ENCODE measurements around the gene LRP8.

DNA sequence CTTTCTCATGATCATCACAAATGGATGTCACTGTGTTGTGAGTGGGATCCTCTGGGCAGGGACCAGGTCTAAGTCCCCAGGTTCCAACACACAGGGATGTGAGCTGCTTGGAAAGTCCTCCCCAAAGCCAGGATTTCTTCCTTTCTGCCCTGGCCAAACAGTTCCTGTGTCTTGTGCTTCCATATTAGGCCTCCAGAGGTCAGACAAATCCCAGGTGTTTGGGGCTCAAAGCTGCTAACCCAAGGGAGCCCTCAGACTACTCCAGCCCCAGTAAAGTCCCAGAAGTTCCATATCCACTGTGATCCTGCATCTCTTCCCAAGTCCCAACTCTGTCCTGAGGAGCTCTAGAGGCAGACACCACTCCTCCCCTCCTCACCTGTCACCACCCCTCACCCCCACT lies 61.8 kb downstream of the LRP8 start:
- TF ChIP-seq POLR2A (IDR thresholded peaks at IDR 0.05) (no peak), POLR2AphosphoS5 (IDR thresholded peaks at IDR 0.05) (no peak)
- TF ChIP-seq, protein P1, sequence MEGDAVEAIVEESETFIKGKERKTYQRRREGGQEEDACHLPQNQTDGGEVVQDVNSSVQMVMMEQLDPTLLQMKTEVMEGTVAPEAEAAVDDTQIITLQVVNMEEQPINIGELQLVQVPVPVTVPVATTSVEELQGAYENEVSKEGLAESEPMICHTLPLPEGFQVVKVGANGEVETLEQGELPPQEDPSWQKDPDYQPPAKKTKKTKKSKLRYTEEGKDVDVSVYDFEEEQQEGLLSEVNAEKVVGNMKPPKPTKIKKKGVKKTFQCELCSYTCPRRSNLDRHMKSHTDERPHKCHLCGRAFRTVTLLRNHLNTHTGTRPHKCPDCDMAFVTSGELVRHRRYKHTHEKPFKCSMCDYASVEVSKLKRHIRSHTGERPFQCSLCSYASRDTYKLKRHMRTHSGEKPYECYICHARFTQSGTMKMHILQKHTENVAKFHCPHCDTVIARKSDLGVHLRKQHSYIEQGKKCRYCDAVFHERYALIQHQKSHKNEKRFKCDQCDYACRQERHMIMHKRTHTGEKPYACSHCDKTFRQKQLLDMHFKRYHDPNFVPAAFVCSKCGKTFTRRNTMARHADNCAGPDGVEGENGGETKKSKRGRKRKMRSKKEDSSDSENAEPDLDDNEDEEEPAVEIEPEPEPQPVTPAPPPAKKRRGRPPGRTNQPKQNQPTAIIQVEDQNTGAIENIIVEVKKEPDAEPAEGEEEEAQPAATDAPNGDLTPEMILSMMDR (IDR thresholded peaks at IDR 0.05 in 8 of 11, conservative IDR thresholded peaks at IDR 0.05 in 3 of 11), result no peak

Measured in spleen (tissue), 7 donors.